GM19397 (cell line): ENCODE results near the gene SLC25A48.
A peak's percentile ranks its signal among the peaks of the same experiment; 100 is the strongest.
"Not testable (repeated sequence)": the region's sequence is repeated elsewhere in the genome, so short reads cannot be mapped to it uniquely, and the experiment has no call there.

ENCODE experiments used
- ATAC-seq: cut with Tn5 transposase; IDR thresholded peaks from one replicate; pipeline ENCODE4 v1.9.1; 2021; ENCODE audit warnings: mild to moderate bottlenecking, moderate library complexity; ENCODE audit not compliant: unreplicated experiment

Gene SLC25A48

DNA sequence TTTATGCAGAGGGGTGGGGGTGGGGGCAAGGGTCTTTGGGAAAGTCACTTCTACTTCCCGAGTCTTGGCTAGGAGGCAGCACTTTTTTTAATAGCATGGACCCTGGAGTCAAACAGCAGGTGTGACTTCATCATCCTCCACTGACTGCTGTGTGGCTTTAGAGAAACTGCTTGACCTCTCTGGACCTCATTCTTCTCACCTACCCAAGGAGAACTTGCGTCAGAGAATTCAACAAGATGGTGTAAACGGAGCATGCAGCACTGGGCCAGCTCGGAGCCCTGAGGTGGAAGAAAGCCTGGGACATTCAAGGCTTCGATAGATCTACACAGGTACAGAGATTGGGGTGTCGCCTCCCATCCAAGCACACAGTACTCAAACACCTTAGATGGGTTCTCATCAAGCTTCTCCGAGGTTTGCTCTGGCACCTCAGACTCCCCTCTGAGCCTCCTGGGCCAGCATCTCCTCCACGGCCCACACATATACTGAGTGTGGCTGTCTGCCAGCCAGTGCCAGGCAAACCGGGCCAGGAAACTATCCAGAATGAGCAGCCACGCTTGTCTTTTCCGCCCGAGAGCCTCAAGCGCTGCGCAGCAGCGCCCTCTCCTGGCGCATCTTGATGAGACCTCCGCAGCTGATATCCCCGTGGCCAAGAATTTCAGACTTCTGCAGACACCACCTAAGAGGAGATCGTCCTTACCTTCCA lies 4.6 kb upstream of the SLC25A48 start:
- no peak for ATAC-seq

DNA sequence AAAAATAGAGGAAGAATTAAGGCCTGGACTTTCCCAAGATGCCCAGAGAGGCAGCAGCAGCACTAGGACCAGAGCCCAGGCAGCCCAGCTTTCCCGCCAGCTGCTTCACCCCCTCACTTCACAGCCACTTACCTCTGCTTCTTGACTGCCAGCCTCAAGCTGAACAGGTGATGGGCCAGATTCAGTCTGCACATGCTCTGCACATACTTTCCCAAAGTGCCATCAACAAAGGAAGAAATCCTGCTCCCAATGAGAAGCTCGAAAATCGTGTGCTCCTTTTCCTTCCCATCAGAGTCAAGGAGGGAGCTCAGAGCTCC lies 4.1 kb upstream of the SLC25A48 start:
- ATAC-seq, result no peak

DNA sequence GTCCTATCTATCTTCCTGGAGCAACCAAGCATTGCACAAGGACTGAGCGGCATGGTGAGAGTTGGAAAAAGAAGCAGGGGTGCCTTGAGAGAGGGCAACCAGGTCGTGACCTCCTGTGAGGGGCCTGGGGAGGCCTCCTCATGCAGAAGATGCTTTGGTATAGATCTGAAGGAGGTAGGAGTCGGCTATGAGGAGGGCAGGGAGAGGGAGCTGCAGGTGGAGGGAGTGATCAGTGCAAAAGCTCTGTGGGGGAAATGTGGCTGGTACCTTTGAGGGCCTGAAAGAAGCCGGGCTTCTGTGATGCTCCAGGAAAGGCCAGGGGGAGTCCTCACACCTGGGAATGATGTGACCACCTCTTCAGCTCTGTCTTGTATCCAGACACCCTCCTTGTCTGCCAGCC lies 3.6 kb upstream of the SLC25A48 start:
- ATAC-seq, result no peak

DNA sequence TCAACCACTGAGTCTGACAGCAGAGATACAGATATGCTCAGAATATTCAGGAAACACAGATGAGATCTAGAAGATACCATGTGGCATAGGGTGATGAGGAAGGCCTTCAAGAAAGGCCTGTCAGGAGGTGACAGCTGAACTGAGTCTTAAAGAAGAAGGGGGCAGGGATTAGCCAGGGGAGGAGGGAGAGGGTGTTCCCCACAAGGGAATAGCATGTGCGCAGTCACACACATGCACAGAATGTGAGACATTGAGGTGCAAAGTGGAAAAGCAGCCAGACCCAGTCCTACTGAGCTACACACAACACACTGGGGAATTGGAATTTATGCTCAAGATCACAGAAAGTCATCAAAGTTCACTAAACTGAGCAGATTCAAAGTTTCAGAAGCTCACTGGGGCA lies 3.0 kb upstream of the SLC25A48 start:
- no peak for ATAC-seq

DNA sequence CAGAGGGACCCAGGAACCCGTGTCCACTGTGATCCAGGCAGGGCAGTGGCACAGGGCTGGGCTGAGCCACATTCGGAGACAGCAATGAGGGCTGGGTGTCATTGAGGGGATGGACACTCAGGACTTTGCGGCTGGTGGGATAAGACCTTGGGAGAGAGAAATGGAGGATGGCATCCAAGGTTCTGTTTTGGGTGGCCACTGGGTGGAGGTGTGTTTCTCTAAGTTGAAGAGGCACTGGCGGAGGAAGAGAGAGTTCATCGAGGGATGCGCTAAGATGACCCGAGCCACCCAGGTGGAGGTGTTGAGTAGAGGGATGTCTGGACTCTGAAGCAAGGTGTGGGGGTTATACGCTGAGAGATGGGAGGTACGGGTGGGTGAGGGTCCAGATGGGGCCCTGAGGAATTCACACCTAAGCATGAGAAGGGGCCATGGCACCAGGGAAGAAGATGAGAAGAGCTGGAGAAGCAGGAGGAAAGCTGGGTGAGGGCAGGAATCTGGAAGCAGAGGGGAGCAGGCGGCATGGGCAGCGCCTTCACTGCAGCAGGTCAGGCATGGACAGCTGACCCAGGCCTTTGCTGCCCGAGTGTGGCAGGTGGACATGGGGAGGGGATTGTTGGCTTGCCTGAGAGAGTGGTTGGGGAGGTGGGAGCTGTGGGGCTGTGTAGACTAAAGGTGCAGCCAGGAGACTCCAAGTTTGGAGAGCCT lies 2.5 kb upstream of the SLC25A48 start:
- no peak for ATAC-seq

DNA sequence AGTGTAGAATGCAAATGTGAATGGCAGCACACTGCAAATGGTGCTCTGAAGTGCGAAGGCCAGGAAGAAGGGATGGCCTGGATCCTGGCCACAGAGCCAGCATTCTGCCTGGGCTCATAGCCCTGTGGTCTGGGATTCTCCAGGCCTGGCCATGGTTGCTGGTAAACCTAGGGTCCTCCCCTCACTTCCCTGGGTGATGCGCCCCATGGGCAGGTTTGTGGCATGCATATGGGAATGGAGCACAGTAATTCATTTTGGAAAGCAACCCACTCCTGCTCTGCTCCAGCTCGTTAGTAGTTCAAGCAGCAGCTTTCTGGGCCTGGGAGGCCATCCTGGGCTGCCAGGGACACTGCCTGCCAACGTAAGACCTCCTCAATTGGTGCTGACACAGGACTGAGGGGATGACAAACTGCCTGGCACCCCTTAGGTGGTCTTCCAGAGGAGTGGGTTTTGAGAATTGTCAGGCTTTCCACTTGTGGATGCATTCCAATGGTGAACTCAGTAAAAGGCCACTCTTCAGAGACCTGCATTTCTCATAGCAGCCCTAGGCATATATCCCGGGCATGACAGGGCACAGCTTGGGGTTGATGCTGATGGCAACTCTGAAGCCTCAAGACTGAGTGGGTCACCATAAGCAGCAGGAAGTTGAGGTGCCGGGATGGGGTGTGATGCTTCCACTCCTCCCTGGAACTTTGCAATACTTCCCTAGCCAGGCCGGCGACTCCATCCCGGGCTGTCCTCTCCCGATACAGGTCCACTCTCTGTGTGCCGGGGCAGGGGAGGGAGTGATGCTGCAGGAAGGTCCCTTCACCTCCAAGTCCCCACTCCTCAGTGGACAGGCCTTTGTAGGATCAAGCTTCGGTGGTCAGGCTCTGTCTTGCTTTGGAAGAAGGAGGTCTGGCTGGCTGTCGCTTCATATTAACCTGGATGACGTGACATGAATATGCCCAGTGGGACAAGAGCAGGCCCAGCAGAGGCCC lies 1.2 kb upstream of the SLC25A48 start:
- ATAC-seq, result no peak

DNA sequence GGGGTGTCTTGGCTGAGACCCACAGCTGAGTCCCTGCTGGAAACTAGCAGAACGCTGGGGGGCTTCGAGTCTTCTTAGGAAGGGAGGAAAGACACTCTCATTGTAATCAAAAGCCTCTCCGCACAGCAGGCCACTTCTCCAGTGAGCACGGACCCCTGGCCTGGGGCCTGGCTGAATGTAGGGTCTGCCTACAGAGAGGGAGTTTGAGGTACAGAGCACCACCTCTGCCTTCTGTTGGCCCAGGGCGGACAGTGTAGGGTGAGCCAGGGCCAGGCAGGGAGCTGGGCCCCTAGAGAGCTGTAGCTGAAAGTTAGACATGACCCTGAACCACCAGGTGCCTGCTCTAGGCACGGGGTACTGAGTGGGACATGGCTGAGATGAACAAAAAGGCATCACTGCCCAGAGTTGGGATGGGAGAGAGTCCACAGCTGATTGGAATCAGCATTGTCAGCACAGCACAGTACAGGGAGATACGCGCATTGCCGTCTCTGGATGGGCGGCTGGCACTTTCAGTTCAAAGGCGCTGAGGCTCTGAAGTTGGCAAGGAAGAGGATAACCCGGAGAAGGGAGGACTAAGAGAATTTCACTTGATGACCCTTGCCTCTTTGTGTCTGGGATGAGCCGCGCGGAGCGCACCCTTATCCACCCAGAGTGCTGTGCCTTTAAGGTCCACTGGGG lies 363 bp upstream of the SLC25A48 start:
- ATAC-seq, result peak; percentile 73

DNA sequence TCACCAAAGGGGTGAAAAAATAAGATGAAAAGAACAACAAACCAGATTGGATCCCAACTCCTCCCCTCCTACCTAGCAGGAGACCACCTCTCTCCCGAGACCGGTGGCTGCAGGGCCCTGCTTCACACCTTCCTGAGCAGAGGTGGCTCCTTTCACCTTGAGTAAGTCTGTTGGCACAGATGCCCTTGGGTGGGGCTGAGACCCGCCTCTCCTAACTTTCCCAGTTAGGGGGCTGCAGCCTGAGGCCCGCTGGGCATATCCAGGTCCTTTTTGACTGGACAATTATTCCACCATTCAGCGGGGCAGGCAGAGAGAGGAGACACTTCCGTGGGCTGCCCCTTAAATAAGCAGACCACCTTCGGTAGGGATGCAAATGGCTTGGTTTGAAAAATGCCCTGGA lies 1.3 kb downstream of the SLC25A48 start:
- ATAC-seq, result no peak

DNA sequence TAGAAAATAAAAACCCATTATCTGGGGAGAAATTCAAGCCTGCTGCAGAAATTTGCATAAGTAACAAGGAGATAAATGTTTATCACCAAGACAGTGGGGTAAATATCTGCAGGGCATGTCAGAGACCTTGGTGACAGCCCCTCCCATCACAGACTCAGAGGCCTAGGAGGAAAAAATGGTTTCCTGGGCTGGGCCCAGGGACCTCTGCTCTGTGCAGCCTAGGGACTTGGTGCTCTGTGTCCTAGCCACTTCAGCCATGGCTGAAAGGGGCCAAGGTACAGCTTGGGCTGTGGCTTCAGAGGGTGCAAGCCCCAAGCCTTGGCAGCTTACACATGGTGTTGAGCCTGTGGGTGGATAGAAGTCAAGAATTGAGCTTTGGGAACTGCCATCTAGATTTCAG lies 3.9 kb downstream of the SLC25A48 start:
- ATAC-seq, result not testable (repeated sequence)

DNA sequence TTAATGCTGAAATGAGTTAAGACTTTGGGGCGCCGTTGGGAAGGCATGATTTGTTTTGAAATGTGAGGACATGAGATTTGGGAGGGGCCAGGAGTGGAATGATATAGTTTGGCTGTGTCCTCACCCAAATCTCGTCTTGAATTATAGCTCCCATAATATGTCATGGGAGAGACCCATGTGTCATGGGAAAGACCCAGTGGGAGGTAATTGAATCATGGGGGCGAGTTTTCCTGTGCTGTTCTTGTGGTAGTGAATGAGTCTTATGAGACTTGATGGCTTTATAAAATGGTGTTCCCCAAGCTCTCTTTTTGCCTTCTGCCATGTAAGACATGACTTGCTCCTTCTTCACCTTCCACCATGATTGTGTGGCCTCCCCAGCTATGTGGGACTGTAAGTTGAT lies 5.1 kb downstream of the SLC25A48 start:
- ATAC-seq, result no peak

DNA sequence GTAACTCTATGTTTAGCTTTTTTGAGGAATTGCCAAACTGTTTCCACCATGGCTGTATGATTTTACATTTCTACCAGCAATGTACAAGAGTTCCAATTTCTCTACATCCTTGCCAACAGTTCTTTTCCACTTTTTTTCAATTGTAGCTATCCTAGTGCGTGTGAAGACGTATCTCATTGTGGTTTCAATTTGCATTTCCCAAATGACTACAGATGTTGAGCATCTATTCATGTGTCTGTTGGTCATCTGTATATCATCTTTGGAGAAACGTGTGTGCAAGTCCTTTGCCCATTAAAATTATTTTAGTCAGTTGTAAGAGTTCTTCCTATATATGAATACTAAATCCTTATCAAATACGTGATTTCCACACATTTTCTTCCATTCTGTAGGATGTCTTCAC lies 6.5 kb downstream of the SLC25A48 start:
- no peak for ATAC-seq

DNA sequence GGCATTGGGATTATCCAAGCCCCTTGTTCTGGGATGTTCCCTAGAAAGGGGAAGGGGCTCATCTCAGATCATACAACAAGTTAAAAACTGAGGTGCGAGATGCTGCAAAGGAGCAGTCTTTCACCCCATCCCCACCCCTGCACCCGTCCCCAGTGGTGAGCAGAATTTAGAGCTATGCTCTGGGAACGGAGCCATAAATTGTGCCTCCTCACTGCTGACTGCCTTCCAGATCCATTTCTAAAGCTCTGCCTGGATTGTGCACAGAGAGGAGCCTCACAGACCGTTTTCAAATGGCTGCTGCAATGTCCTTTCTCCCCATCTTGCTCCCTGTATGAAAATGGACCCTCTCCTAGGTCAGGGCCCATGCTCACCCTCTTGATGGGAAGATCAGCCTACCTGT lies 8.3 kb downstream of the SLC25A48 start:
- no peak for ATAC-seq

DNA sequence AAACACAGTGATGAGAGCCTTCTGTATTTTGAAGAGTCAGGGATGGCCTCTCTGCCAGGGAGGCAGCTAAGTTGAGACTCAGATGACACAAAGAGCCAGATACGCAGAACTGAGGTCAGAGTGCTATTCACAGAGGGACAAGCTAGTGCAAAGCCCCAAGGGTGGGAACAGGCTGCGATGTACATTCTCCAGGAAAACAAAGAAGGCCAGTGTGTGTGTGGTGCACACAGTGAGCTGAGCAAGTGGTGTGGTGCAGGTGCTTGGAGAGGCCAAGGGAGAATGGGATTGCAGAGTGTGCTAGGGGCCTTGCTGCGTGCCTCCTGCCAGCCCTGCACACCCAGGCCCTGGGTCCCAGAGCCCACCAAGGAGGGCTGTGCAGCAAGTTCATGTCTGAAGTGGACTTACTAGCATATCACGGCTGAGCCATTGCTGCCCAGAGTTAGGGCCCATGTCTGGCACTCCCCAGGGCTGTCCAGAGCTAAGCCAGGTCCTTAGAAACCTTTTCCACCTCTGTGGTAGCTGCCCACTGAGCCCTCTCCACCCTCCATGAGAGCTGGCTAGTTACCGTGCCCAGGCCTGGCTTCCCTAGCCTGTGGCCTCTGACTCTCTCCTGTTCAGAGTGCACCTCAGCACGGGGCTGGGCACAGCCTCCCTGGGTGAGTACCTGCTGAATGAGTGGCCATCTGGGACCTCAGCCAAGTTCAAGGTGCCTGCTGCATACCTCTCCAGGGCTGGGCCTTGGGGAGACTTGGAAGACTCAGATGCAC lies 9.3 kb downstream of the SLC25A48 start:
- ATAC-seq, result no peak

DNA sequence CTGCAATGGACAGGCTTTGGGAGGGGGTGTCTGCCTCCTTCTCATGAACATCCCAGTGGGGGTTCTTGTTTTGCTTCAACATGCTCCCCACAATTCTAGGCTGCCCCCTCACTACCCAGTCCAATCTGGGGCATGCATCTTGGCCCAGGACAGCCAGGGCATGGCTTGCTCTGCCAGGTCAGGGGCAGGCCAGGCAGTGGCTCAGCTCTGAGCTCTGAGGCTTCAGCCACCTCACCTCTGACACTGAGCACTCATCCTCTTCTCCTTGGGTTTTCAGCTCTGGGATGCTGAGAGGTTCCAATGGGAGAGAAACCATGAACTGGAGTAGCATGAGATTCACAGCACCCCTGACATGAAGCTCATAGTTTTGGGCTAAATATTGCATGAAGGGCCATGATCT lies 11.8 kb downstream of the SLC25A48 start:
- ATAC-seq, result no peak

DNA sequence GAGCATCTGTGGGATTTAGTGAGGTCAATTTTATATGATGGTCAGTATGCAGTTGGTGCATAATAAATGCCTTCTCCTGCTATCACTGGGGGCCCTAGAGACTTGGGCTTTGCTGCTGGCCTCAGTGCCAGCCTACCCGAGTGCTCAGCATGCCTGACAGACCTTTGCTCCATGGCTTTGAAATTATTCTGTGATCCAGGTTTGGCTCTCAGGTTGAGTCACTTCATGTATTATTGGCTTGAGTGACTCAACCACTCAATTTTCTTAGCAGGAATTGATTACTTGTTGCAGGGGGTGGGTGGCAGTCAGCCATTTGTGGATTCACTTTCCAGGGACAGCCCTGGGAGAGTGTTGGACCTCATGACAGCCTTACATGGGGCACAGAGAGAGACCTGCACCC lies 13.5 kb downstream of the SLC25A48 start:
- no peak for ATAC-seq

DNA sequence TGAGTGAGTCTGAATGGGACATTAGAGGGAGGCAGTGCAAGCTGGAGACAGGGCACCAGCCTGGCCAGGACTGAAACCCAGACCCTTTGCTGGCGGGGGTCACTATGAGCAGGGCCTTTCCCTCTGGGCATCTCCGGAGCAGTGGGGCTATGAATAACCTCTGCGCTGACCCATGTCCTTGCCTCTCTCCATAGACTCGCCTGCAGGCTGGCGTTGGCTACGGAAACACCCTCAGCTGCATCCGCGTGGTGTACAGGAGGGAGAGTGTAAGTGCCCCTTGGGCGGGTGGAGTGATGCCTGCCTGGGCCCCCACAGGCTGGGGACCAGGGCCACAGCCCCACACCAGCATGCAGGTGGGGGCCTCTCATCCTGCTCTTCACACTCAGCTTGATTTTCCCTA lies 15.8 kb downstream of the SLC25A48 start:
- ATAC-seq, result no peak

DNA sequence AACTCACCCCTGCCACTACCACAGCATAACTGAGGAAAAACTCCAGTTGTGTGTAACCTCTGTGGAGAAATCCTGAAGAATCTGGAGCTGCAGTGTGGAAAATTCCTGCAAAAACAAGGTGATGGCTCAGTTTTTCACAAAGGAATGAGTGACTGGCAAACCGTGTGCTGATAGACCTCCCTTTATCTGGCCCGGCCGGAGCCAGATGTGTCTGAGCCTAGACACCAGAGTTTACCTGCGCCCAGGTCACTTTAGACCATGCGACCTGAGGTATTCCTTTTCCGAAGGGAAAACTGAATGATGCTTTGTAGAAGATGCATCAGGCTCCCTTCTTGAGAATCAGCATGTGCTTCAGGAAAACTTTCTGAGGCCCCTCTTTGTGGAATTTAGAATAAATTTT lies 16.2 kb downstream of the SLC25A48 start:
- ATAC-seq, result no peak

DNA sequence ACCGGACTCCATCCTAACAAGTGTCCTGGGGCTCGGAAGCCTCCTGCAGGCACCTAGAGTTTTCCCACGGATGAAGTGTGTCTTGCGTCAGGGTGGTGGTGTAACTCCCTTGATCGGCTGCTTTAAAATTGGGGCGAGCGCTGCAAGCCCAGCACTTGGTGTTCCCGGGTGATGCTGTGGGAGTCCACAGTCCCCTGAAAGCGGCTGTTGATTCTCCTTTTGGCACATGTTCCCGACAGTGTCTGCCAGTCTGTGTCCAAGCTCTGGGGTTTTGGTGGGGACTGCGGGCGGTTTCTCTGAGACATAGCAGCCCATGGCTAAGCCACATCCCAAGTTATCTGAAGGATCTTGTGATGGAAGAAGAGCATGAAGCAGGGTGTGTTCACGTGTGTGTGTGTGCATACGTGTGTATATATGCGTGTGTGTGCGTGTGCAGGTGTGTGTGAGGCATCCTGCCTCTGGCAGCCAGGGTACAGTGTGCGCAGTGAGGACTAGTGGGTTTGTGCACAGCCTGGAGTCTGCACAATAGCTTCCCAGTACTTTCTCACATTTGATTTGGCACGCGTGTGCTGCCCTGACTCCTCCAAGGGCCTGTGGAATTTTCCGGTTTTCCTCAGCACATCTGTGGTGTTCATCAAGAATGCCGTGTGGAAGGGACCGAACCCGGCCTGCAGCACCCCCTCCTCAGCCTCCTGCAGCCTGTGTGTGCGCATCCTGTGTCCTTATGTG lies 16.9 kb downstream of the SLC25A48 start:
- no peak for ATAC-seq

DNA sequence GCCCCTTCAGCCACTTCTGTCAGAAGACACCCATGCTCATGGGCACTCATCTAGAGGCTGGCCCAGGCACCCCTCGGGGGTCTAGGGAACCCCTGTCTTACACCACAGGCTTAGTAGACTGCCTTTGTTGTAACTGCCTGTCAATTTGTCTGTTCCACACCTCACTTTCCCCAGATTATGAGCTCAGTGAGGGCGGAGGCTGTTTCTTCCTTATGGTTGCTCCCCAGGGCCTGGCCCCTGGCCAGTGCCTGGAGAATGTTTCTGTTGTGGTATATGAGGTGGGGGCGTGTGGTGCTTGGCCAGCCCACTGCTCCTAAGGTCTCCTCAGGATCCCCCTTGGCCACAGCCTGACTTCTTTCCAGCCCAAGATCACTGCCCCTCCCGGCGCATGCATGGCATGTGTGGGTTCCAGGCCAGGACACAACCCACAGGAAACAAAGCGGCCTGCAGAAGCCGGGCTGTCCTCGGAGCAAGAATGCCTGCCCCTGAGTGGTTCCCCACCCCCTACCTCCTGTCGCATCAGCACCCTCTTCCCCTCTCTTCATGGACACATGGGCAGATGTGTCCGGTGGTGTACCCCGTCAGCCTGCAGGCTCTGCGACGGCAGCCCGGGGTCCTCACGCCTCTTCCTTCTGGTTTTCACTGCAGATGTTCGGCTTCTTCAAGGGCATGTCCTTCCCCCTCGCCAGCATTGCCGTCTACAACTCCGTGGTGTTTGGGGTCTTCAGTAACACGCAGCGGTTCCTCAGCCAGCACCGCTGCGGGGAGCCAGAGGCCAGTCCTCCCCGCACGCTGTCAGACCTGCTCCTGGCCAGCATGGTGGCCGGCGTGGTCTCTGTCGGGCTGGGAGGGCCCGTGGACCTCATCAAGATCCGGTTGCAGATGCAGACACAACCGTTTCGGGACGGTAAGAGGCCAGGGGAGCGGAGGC lies 17.7 kb downstream of the SLC25A48 start:
- no peak for ATAC-seq
